WTC11 (cell line): ENCODE results near the gene ASS1. TPM values are rescaled to one million over a fixed set of nuclear protein-coding genes. Genes with fewer than 3 reads are reported as not detected.

Source experiments
- ATAC-seq: fragments of 200-7000 bp; cut with Tn5 transposase; 2 replicates; pipeline ENCODE4 v1.10.0; 2021; ENCODE audit warnings: mild to moderate bottlenecking, moderate library complexity
- CTCF ChIA-PET: fragments of 300-600 bp; sonication (Branson Sonifier 250); formaldehyde crosslinking; loops from one replicate; lab custom pipeline; 2021; ENCODE audit warnings: antibody characterized with exemption; lab: Charles Lee
- POLR2A ChIA-PET: fragments of 350-600 bp; sonication (Branson Sonifier 250); formaldehyde crosslinking; loops from one replicate; lab custom pipeline; 2021; ENCODE audit warnings: antibody characterized with exemption; lab: Charles Lee
- DNase-seq: peaks from one replicate; pipeline ENCODE4 v3.0.0; 2021; ENCODE audit warnings: low spot score
- H3K27ac Mint-ChIP-seq: 2 replicates; pipeline ENCODE4 v1.8.0; 2021; ENCODE audit warnings: mixed read lengths
- H3K27me3 Mint-ChIP-seq: 2 replicates; pipeline ENCODE4 v1.8.0; 2021; ENCODE audit warnings: low read depth, mild to moderate bottlenecking, moderate library complexity, mixed read lengths
- H3K36me3 Mint-ChIP-seq: 2 replicates; pipeline ENCODE4 v1.8.0; 2021; ENCODE audit warnings: mixed read lengths
- H3K4me1 Mint-ChIP-seq: 2 replicates; pipeline ENCODE4 v1.8.0; 2022; ENCODE audit warnings: mixed read lengths
- H3K4me3 Mint-ChIP-seq: 2 replicates; pipeline ENCODE4 v1.8.0; 2021; ENCODE audit warnings: mild to moderate bottlenecking, moderate library complexity, mixed read lengths
- H3K9me3 Mint-ChIP-seq: 2 replicates; pipeline ENCODE4 v1.8.0; 2021; ENCODE audit warnings: mixed read lengths
- CBFB ChIP-seq: sonication (generic); formaldehyde crosslinking; IDR thresholded peaks from 2 replicates; pipeline ENCODE4 v1.8.1; 2022; ENCODE audit warnings: mild to moderate bottlenecking, low read depth, missing genetic modification reagents
- ESRRA ChIP-seq: sonication (generic); formaldehyde crosslinking; IDR thresholded peaks from 2 replicates; pipeline ENCODE4 v1.8.1; 2022; ENCODE audit warnings: mild to moderate bottlenecking, missing genetic modification reagents, borderline replicate concordance
- FOXJ3 ChIP-seq: sonication (generic); formaldehyde crosslinking; IDR thresholded peaks from 2 replicates; pipeline ENCODE4 v1.9.0; 2021; ENCODE audit warnings: missing genetic modification reagents, mild to moderate bottlenecking, borderline replicate concordance
- FOXK1 ChIP-seq: sonication (generic); formaldehyde crosslinking; IDR thresholded peaks from 2 replicates; pipeline ENCODE4 v1.8.0; 2022; ENCODE audit warnings: mild to moderate bottlenecking, moderate library complexity, missing genetic modification reagents
- FOXP1 ChIP-seq: sonication (generic); formaldehyde crosslinking; IDR thresholded peaks from 2 replicates; pipeline ENCODE4 v1.8.0; 2022; ENCODE audit warnings: missing genetic modification reagents, mild to moderate bottlenecking, moderate library complexity, borderline replicate concordance
- GTF2I ChIP-seq: fragments of 250-450 bp; sonication (Bioruptor Pico); conservative IDR thresholded peaks from 2 replicates; pipeline ENCODE4 v1.4.0; 2021; ENCODE audit warnings: mild to moderate bottlenecking
- MXD4 ChIP-seq: fragments of 250-450 bp; sonication (Bioruptor Pico); IDR thresholded peaks from 2 replicates; pipeline ENCODE4 v1.8.0; 2021; ENCODE audit warnings: mild to moderate bottlenecking, moderate library complexity, borderline replicate concordance
- NFYB ChIP-seq: sonication (generic); formaldehyde crosslinking; conservative IDR thresholded peaks from 2 replicates; pipeline ENCODE4 v1.8.0; 2022; ENCODE audit warnings: low read depth, missing genetic modification reagents
- NR1H2 ChIP-seq: sonication (generic); formaldehyde crosslinking; IDR thresholded peaks from 2 replicates; pipeline ENCODE4 v1.9.0; 2021; ENCODE audit warnings: mild to moderate bottlenecking, moderate library complexity, missing genetic modification reagents
- NR3C1 ChIP-seq: sonication (generic); formaldehyde crosslinking; conservative IDR thresholded peaks from 2 replicates; pipeline ENCODE4 v1.8.1; 2023; ENCODE audit warnings: low read depth, mild to moderate bottlenecking, missing genetic modification reagents
- SMAD4 ChIP-seq: sonication (generic); formaldehyde crosslinking; IDR thresholded peaks from 2 replicates; pipeline ENCODE4 v1.8.0; 2022; ENCODE audit warnings: mild to moderate bottlenecking, missing genetic modification reagents
- SP1 ChIP-seq: sonication (generic); formaldehyde crosslinking; conservative IDR thresholded peaks from 2 replicates; pipeline ENCODE4 v1.8.1; 2022; ENCODE audit warnings: missing genetic modification reagents
- ZNF416 ChIP-seq: fragments of 250-450 bp; sonication (Bioruptor Pico); IDR thresholded peaks from 2 replicates; pipeline ENCODE4 v1.9.0; 2021; ENCODE audit warnings: mild to moderate bottlenecking, inconsistent platforms
- total RNA-seq: library from RNA; stranded (reverse); gene quantifications from 3 replicates; pipeline ENCODE4 v1.2.3, GENCODE V29; 2021
- TF ChIP-seq, protein P1 (sequence below): sonication (generic); formaldehyde crosslinking; IDR thresholded peaks from 2 replicates; pipeline ENCODE4 v1.8.0; 2022; ENCODE audit warnings: mild to moderate bottlenecking, missing genetic modification reagents
- TF ChIP-seq, protein P2 (sequence below): sonication (generic); formaldehyde crosslinking; IDR thresholded peaks from 2 replicates; pipeline ENCODE4 v1.8.0; 2022; ENCODE audit warnings: mild to moderate bottlenecking, missing genetic modification reagents
- TF ChIP-seq, protein P3 (sequence below): fragments of 200-600 bp; IDR thresholded peaks from 2 replicates; pipeline ENCODE4 v1.8.0; 2022; ENCODE audit warnings: antibody characterized with exemption
- TF ChIP-seq, protein P4 (sequence below): sonication (generic); formaldehyde crosslinking; IDR thresholded peaks from 2 replicates; pipeline ENCODE4 v1.8.0; 2022; ENCODE audit warnings: mild to moderate bottlenecking, missing genetic modification reagents
- TF ChIP-seq, protein P5 (sequence below): fragments of 250-450 bp; sonication (Bioruptor Pico); IDR thresholded peaks from 2 replicates; pipeline ENCODE4 v1.8.0; 2021; ENCODE audit warnings: mild to moderate bottlenecking
- TF ChIP-seq, protein P6 (sequence below): sonication (generic); formaldehyde crosslinking; IDR thresholded peaks from 2 replicates; pipeline ENCODE4 v1.8.1; 2023; ENCODE audit warnings: mild to moderate bottlenecking, missing genetic modification reagents
- TF ChIP-seq, protein P7 (sequence below): fragments of 250-450 bp; sonication (Bioruptor Pico); IDR thresholded peaks from 2 replicates; pipeline ENCODE4 v2.1.2; 2022; ENCODE audit warnings: mild to moderate bottlenecking, moderate library complexity

The ASS1 gene
- total RNA-seq, 1 experiment from 2014 or later, result 95.7 TPM

DNA sequence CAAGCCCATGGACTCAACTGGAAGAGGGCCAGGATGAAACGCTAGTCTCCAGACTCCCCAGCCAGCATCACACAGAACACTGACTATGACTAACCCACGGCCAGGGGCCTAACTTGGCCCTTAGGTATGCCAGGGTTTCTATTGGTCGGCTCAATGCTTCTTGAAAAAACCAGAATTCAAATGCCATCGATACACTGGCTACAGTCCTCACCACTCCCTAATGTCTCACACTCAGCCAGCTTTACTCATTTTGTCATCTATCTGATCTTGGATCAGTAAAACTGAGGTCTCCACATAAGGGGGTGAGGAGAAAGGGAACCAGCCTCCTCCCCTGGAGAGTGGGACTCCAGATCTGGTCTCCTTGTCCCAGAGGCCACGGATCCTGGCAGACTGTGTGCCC lies 75.2 kb downstream of the ASS1 start:
- CTCF ChIA-PET, result interaction anchor here (1.2 to 1.3 kb wide), 3 partner anchors 19 to 59 kb away, joined by 3 read pairs; no protein-coding TSS in a partner anchor
- TF ChIP-seq NFYB (CRISPR knock-in tag), result no peak
- no peak for TF ChIP-seq ZNF416 (CRISPR knock-in tag)
- TF ChIP-seq, protein P1, sequence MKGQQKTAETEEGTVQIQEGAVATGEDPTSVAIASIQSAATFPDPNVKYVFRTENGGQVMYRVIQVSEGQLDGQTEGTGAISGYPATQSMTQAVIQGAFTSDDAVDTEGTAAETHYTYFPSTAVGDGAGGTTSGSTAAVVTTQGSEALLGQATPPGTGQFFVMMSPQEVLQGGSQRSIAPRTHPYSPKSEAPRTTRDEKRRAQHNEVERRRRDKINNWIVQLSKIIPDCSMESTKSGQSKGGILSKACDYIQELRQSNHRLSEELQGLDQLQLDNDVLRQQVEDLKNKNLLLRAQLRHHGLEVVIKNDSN, result no peak
- TF ChIP-seq, all 79 proteins: peak for 0
- Mint-ChIP-seq H3K27ac (no peak overlapping the region), H3K9me3 (no peaks in the 10 kb centered on the region), H3K27me3 (no peaks in the 10 kb centered on the region), H3K36me3 (no peaks in the 10 kb centered on the region), H3K4me1 (peaks cover 33% of the 10 kb centered on the region), H3K4me3 (no peak overlapping the region)
- DNase-seq (no peak), ATAC-seq (no peak)
- POLR2A ChIA-PET, result no interaction called here

DNA sequence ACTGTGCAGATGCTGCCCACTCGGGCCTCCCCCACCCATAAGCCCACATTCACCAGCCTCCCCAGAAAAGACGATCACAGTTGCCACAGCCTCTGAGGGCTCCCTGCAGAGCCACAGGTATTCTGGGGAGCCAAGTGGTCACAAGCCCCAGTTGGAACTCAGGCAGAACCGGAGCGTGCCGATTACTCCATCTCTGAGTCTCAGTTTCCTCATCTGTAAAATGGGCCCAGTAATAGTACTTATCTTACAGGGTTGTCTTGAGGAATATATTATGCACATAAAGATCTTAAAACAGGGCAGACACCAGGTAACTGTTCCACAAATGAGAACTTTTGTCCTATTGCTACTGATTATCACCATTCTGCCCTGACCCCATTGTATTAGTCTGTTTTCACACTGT lies 77.0 kb downstream of the ASS1 start:
- CTCF ChIA-PET, result interaction anchor here (0.6 kb wide), 1 partner anchor 24 kb away, joined by 3 read pairs; no protein-coding TSS in a partner anchor
- H3K4me1 Mint-ChIP-seq, result peaks cover 34% of the 10 kb centered on the region
- TF ChIP-seq GTF2I (CRISPR knock-in tag) (0 out of 2 replicates have a peak, but pooled peaks have one; percentile 53), FOXK1 (no peak)
- H3K4me3 Mint-ChIP-seq, result no peak overlapping the region
- no peak for DNase-seq
- peak overlapping the region; percentile 80 for H3K27ac Mint-ChIP-seq
- POLR2A ChIA-PET, result interaction anchor here (0.6 to 1.0 kb wide), 2 partner anchors 10 to 71 kb away, joined by 3 to 4 read pairs; no protein-coding TSS in a partner anchor
- H3K36me3 Mint-ChIP-seq, result no peaks in the 10 kb centered on the region
- no peak for ATAC-seq
- no peaks in the 10 kb centered on the region for H3K9me3 Mint-ChIP-seq
- H3K27me3 Mint-ChIP-seq, result no peaks in the 10 kb centered on the region

DNA sequence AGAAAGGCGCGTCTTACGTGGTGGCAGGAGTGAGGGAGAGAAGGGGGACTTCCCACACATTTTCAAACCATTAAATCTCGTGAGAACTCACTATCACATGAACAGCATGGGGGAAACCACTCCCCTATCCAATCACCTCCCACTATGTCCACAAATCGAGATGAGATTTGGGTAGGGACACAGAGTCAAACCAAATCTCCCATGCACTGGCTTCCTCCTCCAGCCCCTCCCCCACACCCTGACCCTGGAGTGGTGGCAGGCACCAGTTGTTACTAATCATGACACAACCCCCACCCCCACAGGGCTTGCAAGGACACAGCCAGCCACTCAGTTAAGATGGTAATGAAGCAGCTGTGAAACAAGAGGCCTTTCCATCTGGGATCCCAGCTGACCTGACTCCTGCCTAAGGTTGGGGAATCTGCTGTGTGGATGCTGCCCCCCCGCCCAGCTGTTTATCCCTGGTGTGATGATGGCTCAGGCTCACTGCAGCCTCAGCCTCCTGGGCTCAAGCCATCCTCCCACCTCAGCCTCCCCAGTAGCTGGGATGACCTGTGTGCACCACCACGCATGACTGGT lies 77.6 kb downstream of the ASS1 start:
- peak; percentile 76 for ATAC-seq
- CTCF ChIA-PET, result interaction anchor here (0.7 to 1.7 kb wide), 4 partner anchors 14 to 179 kb away, joined by 3 to 8 read pairs (median 4); partner anchors contain the start of gene EXOSC2
- no peaks in the 10 kb centered on the region for H3K9me3 Mint-ChIP-seq
- H3K27ac Mint-ChIP-seq, result peak overlapping the region; percentile 80
- H3K27me3 Mint-ChIP-seq, result no peaks in the 10 kb centered on the region
- peak; percentile 80 for DNase-seq
- peaks cover 37% of the 10 kb centered on the region for H3K4me1 Mint-ChIP-seq
- no peak overlapping the region for H3K4me3 Mint-ChIP-seq
- H3K36me3 Mint-ChIP-seq, result no peaks in the 10 kb centered on the region
- POLR2A ChIA-PET, result interaction anchor here (0.6 to 1.0 kb wide), 3 partner anchors 9 to 74 kb away, joined by 3 read pairs; no protein-coding TSS in a partner anchor
- TF ChIP-seq, protein P2, sequence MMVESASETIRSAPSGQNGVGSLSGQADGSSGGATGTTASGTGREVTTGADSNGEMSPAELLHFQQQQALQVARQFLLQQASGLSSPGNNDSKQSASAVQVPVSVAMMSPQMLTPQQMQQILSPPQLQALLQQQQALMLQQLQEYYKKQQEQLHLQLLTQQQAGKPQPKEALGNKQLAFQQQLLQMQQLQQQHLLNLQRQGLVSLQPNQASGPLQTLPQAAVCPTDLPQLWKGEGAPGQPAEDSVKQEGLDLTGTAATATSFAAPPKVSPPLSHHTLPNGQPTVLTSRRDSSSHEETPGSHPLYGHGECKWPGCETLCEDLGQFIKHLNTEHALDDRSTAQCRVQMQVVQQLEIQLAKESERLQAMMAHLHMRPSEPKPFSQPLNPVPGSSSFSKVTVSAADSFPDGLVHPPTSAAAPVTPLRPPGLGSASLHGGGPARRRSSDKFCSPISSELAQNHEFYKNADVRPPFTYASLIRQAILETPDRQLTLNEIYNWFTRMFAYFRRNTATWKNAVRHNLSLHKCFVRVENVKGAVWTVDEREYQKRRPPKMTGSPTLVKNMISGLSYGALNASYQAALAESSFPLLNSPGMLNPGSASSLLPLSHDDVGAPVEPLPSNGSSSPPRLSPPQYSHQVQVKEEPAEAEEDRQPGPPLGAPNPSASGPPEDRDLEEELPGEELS (CRISPR knock-in tag), result 0 out of 2 replicates have a peak, but pooled peaks have one; percentile 75
- TF ChIP-seq, protein P3, sequence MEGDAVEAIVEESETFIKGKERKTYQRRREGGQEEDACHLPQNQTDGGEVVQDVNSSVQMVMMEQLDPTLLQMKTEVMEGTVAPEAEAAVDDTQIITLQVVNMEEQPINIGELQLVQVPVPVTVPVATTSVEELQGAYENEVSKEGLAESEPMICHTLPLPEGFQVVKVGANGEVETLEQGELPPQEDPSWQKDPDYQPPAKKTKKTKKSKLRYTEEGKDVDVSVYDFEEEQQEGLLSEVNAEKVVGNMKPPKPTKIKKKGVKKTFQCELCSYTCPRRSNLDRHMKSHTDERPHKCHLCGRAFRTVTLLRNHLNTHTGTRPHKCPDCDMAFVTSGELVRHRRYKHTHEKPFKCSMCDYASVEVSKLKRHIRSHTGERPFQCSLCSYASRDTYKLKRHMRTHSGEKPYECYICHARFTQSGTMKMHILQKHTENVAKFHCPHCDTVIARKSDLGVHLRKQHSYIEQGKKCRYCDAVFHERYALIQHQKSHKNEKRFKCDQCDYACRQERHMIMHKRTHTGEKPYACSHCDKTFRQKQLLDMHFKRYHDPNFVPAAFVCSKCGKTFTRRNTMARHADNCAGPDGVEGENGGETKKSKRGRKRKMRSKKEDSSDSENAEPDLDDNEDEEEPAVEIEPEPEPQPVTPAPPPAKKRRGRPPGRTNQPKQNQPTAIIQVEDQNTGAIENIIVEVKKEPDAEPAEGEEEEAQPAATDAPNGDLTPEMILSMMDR, result no peak
- TF ChIP-seq NR3C1 (0 out of 2 replicates have a peak, but pooled peaks have one; percentile 65), FOXP1 (CRISPR knock-in tag) (peak; percentile 70; the same call in 1 of the 2 replicates), FOXK1 (peak; percentile 79), NR1H2 (CRISPR knock-in tag) (no peak), SP1 (CRISPR knock-in tag) (peak; percentile 51), ESRRA (no peak), SMAD4 (CRISPR knock-in tag) (no peak), CBFB (CRISPR knock-in tag) (no peak), FOXJ3 (CRISPR knock-in tag) (no peak), MXD4 (CRISPR knock-in tag) (no peak)
- TF ChIP-seq, protein P4, sequence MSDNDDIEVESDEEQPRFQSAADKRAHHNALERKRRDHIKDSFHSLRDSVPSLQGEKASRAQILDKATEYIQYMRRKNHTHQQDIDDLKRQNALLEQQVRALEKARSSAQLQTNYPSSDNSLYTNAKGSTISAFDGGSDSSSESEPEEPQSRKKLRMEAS (CRISPR knock-in tag), result no peak
- TF ChIP-seq, protein P5, sequence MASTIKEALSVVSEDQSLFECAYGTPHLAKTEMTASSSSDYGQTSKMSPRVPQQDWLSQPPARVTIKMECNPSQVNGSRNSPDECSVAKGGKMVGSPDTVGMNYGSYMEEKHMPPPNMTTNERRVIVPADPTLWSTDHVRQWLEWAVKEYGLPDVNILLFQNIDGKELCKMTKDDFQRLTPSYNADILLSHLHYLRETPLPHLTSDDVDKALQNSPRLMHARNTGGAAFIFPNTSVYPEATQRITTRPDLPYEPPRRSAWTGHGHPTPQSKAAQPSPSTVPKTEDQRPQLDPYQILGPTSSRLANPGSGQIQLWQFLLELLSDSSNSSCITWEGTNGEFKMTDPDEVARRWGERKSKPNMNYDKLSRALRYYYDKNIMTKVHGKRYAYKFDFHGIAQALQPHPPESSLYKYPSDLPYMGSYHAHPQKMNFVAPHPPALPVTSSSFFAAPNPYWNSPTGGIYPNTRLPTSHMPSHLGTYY (CRISPR knock-in tag), result no peak
- TF ChIP-seq, protein P1, result no peak
- TF ChIP-seq, protein P6, sequence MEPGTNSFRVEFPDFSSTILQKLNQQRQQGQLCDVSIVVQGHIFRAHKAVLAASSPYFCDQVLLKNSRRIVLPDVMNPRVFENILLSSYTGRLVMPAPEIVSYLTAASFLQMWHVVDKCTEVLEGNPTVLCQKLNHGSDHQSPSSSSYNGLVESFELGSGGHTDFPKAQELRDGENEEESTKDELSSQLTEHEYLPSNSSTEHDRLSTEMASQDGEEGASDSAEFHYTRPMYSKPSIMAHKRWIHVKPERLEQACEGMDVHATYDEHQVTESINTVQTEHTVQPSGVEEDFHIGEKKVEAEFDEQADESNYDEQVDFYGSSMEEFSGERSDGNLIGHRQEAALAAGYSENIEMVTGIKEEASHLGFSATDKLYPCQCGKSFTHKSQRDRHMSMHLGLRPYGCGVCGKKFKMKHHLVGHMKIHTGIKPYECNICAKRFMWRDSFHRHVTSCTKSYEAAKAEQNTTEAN (CRISPR knock-in tag), result no peak
- TF ChIP-seq, protein P7, sequence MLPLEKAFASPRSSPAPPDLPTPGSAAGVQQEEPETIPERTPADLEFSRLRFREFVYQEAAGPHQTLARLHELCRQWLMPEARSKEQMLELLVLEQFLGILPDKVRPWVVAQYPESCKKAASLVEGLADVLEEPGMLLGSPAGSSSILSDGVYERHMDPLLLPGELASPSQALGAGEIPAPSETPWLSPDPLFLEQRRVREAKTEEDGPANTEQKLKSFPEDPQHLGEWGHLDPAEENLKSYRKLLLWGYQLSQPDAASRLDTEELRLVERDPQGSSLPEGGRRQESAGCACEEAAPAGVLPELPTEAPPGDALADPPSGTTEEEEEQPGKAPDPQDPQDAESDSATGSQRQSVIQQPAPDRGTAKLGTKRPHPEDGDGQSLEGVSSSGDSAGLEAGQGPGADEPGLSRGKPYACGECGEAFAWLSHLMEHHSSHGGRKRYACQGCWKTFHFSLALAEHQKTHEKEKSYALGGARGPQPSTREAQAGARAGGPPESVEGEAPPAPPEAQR (CRISPR knock-in tag), result no peak
